Measurements from ENCODE around the gene MYO19.
"Not testable (repeated sequence)": the region's sequence is repeated elsewhere in the genome, so short reads cannot be mapped to it uniquely, and the experiment has no call there.

Gene MYO19

DNA sequence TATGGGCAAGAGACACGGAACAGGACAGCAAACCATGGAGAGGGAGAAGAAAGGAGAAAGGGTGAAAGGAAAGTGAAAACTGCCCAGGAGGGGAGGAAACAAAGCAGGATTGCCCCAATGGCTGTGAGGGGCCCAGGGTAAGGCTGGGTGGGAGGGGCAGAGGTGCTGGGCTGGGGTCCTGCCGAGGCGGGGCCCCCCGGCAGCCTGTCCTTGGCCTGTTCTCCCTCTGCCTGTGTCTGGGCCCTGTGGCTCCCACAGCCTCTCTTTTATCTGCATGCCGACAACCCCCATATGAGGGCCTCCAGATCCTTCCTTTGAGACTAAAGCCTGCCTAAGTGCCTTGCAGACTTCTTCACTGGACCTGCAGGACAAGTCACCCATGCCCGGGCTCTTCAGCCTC is 32.7 kb downstream of the MYO19 start:
- DNase-seq (ENCODE audit: low spot score): no peak

DNA sequence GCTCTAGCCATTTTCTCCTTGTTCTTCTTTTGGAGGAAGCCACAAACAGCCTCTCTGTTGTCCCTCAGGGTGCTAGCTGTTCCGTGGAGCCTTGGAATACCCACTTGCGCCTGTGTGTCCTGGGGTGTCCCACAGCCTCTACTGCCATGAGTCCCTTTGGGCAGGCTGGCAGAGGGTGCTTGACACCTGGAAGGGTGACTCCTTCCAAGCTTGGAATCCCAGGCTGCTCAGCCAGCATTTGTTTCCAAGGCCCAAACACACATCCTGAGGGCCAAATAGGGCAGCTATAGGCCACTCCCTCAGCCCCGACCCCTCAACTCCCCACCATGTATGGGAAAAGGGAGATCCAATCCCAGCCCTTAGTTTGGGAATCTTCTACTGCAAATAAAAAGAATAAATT is 33.3 kb downstream of the MYO19 start:
- DNase-seq (ENCODE audit: low spot score): no peak

DNA sequence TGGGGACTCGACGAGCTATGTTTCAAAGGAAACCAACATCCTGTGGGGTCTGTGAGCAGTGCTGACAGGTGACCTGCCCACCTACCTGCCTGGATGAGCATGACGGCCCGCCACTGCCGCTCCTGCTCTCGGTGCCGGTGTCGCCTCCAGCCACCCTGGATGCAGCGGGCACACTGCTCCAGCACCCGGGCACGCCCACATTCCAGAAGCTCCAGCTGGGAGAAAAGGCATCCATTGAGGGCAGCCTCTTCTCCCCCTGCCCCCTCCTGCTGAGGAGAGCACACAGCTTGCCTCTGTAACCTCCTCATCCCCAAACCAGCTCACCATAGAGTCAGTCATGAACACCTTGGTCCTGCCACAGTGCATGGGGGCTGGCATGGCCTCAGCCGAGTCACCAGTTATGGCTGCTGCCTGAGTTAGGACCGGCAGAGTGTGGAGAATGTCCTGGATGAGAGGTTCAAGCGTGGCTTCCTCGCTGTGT is 33.9 kb downstream of the MYO19 start:
- no peak for DNase-seq (ENCODE audit: low spot score)

DNA sequence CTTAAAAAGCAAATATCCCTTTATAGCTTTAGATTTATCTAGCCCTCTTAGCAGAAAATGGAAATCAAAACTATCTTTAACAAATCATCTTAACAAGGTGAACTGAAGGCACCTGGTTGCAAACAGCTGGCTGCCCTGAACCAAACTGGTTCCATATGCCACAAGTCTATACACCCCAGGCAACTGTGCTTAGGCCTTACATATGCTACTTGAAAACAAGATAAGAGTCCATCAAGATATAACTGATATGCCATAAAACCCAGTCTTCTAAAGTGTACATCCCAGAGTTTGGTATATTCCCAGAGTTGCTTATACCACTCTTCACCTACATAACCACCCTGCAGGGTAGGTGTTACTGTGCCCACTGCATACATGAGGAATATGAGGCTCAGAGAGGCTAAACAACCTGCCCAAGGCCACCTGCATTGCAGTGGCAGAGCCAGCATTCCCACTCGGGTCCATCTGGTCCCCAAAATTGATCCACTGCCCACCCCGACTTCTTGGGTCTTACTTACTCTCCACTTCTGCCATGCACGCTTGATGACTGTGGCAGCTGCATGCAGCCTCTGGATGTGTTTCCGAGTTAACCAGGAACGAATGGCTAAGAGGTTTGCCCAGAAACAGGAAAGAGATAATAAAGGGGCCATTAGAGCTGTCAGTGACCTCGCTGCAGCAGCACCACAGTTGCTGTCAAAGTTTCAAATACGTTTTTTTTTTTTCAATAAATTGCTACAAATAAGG is 35.9 kb downstream of the MYO19 start:
- DNase-seq (ENCODE audit: low spot score): no peak

DNA sequence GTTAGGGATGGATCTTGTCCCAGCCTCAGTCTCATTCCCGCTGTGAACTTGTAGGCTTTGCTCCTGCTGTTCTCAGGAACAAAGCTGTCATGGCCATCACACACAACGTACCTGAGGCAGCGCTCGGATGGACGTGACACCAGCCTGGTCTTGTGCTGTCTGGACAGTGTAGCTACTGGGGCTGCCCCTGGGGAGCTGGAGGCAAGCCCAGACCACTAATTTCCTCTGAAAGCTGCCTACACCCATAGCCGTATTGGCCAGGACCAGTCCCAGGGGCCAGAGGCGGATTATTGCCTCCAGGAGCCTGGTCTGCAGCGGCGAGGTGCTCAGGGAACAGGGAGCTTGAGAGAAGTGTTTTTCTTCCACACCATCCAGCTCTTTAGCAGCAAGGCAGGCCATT is 36.5 kb downstream of the MYO19 start:
- no peak for DNase-seq (ENCODE audit: low spot score)

DNA sequence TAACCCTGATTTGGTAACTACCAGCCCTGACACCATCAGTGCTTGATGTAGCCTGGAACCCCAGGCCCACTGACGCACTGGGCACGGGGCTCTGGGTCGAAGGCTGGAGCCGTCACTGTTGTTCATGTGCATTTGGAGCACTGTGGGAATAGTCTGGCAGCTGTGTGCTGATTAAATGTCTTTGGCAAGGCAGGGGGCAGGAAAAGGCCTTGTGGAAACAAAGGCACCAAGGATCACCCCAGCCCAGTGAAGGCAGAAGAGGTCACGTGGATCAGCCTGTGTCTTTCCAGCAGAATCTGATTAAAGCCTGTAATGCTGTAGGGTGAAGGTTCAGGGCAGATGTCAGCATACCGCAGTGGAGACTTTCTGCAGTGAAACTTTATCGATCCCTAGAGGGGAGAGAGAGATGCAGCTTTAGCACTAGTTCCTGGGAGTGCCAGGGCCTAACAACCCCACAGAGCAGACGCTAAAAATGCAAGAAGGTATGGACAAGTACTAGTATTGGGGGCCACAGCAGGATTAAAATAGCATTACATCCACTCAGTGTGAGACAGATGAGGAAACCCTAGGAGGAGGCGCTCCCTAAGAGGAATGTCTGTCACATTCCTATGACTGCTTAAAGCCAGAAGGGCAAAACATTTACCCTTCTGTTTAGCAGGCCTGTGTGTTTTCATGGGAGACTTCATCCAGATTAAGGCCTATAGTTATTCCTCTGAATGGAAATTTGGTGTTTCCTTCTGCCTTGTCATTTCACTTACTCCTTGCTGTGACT is 38.5 kb downstream of the MYO19 start:
- DNase-seq (ENCODE audit: low spot score): no peak

DNA sequence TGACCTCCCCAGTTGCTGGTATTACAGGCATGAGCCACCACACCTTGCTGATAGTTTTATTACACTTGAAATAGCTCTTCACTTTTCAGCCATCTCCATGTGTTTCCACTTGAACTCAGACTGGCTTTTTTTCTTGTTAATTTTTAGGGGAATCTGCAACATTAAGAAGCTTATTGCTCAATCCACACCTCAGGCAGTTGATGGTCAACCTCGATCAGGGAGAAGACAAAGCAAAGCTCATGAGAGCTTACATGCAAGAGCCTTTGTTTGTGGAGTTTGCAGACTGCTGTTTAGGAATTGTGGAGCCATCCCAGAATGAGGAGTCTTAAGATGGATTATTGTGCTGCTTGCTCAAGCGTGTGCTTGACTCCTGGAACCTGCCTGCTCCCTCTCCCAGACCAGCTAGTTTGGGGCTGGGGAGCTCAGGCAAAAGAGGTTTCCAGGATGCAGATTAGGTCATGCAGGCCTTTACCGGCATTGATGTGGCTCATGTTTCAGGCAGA is 39.5 kb downstream of the MYO19 start:
- DNase-seq (ENCODE audit: low spot score): no peak

DNA sequence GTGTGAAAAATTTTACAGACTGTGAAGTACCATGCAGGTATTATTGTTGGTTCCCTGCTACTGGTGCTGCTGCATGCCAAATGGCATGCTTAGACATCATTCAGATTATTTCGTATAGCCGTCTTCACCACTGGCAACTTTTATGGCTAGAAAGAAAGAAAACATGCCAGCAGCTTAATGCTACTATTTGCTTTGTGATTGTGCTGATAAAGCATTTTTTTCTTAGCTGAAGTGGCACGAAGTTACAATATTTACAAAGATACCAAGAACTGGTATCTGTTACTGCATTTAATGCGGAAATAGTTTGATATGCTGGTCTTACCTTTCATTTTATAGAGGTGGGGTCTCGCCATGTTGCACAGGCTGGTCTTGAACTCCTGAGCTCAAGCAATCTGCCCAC is 40.0 kb downstream of the MYO19 start:
- no peak for DNase-seq (ENCODE audit: low spot score)

DNA sequence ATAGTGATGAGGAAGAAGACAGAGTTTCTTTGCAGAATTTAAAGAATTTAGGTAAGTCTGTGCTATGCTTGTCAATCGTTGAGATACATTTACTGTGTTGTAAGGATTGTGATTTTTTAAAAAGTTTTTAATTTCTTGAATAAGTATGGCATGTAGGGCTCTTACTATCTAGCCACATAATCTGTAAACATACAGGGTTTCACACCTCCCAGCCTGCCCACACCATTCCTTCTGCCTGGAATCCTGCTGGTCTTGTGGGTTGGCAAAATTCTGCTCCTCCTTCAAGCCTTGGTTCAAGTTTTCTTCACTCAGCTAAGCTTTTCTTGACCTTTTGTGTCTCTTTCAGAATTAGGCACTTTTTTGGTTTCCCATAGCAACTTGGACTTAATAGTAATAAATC is 40.7 kb downstream of the MYO19 start:
- no peak for DNase-seq (ENCODE audit: low spot score)

DNA sequence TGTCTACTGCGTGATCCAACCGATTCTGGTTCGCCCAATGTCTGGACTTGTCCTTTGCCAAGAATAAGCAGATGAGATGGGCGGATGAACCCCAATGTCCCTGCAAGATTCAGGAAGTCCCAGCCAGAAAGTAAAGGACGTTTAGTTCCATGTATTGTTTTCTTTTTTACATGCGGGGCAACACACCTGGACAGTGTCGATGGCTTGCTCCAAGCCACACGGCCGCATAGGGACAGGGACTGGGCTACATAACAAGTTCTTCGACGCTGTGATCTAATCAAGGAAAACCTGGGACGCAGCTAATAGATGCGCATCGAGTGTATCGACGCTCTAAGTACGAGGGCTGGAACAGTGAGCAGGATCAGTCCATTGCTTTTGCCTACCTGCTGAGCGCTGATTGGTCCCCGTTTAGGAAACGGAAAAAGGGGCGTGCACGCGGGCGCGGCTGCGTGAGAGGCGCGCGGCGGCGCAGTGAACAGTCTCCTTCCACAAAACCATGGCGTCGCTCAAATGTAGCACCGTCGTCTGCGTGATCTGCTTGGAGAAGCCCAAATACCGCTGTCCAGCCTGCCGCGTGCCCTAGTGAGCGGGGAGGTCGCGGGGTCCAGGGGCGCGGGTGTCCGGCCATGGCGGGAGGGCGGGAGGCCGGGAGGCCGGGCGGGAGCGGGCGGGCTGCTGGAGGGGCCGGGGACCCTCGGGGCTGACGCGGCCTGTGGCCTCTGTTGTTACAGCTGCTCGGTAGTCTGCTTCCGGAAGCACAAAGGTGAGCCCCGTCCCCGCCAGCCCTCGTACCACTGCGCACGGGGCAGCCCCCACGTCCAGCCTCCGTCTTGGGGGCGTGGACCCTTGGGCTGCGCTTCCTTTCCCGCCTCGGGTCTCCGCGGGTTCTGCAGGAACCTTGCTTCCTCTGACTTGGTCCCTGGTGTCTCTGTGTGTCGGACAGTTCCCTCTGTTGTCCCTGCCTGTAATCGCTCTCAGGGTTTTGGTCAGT is 48.2 kb downstream of the MYO19 start, which contains the start of gene ZNHIT3:
TSS of gene ZNHIT3 (plus strand) at position 478 of the 991 bp plus-strand sequence. CDS start at position 497, 19 bp downstream.
- peak; percentile 86 for DNase-seq (ENCODE audit: low spot score)

DNA sequence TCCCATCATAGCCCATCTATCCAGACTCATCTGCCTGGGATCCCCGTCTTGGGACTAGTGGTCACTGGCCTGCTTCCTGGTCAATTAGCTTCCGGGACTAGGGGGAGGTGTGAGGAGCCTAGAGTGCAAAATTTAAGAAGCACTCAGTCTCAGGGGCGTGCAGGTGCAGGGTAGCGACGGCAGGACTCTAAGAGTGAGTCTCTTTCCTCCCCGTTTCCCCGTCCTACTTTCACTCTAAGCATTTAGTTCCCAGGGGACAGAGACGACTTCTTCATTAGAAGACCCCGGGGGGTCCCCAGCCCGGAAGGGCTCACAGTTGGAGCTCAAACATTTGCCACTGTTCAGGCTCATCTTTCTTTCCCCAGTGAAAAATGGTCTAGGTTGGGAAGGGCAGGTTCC is 48.9 kb downstream of the MYO19 start:
- DNase-seq (ENCODE audit: low spot score): no peak

DNA sequence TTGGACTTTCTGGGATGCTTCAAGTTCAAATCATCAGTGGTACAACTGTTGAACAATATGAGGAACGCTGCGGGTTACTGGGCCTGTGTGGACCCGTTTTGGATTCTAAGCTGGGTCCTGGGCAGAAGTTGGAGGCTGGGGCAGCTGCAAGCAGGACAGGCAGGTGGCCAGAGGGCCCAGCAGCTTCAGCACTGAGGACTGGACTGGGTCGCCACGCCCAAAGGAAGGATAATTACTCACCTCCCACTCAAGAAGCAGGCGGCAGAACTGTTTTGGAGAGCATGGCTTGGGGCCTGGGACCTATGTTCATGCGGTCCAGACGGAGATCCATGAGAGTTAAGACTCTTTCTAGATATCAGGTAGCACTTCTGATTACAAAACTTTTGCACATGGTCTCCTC is 49.6 kb downstream of the MYO19 start:
- no peak for DNase-seq (ENCODE audit: low spot score)

DNA sequence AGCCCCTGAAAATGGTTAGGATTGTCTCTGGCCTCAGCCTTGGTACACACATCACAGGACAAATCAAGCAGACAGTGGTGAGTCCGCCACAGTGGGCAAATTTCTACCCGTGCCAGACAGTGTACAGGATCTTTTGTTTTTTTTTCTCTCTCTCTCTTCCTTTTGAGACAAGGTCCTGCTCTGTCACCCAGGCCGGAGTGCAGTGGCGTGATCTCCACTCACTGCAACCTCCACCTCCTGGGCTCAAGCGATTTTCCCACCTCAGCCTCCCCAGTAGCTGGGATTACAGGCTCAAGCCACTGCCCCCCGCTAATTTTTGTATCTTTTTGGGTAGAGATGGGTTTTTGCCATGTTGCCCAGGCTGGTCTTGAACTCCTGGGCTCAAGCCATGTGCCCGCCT is 50.6 kb downstream of the MYO19 start:
- DNase-seq (ENCODE audit: low spot score): not testable (repeated sequence)

DNA sequence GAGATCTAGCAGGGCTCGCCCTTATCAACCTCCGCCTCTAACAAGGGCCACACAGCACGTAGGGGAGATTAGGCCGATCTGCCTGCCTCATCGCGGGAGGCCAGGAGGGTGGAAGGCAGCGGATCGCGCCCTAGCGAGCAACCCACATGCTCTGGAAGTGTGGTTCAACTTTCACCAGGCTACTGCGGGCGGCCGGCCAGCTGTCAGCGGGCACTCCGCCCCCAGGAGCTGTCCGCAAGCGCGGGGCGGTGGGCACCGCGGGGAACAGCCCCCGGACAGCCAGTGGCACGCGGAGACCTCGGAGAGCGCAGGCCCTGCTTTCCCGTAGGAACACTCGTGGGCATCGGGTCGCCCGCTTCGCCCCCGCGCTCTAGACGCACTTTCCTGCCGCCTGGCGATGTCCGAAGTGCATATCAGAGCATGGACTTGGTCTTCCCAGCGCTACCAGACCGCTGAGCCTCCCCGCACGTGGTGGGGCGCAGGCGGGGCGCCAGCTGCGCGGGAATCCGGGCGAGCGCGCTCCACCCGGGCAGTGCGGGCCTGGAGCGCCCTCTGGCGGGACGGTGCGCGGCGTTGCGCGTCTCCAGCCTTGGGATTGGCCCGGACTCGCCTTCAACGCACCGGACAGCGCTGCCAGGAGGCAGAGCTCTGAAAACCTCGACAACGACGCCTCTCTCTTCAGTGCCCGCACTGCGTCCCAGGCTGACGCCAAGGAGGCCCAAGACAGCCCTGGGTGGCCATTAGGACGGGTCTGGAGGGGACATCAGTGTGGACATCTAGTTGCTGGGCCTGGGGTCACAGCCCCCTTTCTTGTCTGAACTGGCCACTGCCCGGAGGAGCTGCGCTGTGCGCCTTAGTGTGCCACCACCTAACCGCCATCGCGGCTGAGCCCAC is 51.8 kb downstream of the MYO19 start:
- DNase-seq (ENCODE audit: low spot score): peak; percentile 80

DNA sequence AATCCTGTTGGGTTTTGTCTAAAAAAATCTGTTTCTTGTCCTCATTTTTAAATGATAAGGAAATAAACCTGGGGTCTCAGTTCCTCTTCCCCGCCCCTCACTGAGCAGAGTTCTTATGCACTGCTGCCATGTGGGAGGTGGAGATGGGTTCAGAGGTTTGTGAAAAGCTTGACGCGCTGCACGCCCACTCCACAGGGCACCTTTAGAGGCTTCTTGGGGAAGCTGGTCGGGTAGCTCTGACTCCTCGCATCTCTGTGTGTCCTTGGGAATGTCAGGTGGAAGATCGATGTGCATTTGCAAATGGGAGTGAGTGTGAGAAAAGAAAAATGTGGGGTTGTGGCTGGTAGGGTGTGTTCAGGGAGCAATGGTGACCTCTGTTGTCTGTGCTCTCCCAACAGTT is 52.8 kb downstream of the MYO19 start:
- no peak for DNase-seq (ENCODE audit: low spot score)

DNA sequence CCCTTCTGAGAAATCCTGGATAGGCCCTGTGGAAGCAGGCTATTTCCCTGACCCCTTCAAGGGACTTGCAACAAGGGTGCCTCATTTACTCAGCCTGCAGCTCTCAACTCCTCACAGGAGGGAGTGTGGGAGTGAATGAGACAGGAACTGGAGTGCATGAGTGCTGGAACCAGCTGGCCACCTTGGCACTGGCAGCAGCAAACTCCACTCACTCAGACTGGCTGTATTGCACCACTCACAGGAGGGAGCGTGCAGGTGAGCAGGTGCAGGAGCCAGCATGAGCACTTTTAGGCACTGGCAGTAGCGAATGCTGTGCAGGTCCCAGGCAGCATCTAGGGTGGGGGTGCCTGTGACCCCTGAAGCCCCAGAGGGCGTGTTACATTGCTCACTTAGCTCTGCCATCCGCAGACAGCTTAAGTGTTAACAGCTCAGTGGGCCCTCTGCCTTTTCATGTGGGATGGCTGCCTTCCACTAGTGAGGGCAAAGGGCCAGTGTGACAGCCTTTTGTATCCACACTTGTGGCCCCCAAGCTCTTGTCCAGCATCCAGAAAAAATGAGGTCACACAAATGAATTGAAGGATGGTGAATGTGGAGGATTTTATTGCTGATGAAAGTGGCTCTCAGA is 59.2 kb downstream of the MYO19 start:
- DNase-seq (ENCODE audit: low spot score): no peak

DNA sequence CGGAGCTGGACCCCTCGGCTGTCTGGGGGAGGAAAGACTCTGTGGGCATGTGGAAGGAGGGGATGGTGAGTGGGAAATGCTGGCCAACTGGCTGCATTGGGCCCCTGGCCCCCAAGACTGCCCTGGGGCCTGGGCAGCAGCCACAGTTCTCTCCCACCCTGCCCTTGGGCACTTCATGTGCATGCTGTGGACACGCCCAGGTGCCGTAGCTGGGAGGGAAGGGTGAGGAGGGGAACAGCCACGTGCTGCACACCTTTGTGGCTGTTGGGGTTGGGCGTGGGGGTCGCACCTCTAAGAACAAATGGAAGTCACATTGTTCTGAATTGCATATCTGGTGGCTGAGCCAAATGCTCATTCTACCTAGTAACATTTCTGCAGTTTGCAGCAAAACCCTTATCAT is 60.1 kb downstream of the MYO19 start:
- no peak for DNase-seq (ENCODE audit: low spot score)

DNA sequence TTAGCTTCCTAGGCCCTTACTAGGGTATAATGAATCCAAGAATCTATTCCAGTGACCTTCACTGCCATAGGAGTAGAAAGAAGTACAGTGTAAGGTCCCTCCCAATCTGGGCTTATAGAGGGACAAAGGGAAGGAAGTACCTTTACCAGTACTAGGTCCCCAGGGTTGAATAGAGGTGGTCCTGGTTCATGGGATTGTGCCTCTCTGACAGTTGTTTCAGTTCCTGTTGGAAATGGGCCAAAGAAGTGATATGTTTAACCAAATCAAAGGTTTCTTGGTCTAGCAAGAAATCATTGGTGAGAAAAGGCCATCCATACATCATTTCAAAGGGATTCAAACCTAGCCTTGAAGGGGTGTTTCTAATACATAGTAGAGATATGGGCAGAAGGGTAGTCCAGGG is 64.2 kb downstream of the MYO19 start:
- DNase-seq (ENCODE audit: low spot score): no peak

DNA sequence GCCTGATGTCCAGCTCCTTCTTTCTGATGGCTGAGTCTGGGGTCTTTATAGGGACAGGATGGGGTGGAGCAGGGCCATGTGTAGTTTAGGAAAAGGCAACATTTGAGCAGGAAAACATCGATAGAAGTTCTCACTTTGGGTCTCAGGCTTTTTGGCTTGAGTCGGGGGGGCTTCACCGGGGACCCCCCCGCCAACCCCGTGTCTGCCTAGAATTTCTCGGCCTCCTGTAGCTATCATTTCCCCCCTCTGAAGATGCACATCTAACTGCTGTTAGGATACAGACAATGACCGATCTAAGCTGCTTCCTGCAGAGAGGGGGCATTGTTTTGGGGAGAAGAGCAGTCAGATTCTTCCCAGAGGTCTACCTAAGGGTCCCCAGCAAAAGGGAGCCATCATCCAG is 64.9 kb downstream of the MYO19 start:
- DNase-seq (ENCODE audit: low spot score): no peak

DNA sequence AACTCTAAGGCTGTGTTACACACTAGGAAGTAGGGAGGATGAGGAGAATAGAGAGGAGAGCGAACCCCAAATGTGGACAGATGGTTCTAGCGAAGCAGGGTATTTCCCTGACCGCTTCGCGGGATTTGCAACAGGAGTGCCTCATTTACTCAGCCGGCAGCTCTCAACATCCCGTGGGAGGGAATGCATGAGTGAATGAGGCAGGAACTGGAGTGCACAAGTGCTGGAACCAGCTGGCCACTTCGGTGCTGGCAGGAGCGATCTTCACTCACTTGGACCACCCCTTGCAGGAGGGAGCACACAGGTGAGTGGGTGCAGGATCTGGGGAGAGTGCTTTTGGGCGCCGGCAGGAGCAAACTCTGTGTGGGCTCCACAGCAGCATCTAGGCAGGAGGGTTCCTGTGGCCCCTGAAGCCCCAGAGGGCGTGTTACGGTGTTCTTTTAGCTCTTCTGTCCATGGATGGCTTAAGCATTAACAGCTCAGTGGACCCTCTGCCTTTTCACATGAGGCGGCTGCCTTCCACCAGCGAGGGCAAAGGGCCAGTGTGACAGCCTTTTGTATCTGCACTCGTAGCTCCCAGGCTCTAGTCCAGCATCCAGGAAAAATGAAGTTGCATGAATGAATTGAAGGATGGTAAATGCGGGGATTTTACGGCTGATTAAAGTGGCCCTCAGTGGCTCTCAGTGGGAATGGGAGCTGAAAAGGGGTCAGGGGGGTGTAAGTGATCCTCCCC is 65.6 kb downstream of the MYO19 start:
- DNase-seq (ENCODE audit: low spot score): no peak
